ENCODE measurements around the gene PROM2. TPM values are rescaled to one million over a fixed set of nuclear protein-coding genes. Genes with fewer than 3 reads are reported as not detected.
"Not testable (repeated sequence)": the region's sequence is repeated elsewhere in the genome, so short reads cannot be mapped to it uniquely, and the experiment has no call there.

The PROM2 gene
- total RNA-seq, 2 experiments from 2014 or later: 0.23 to 0.44 TPM

GRCh38 chr2:95260028-95261023 lies 13.9 kb upstream of the PROM2 start:
- ATAC-seq: no peak
- POLR2A ChIA-PET: interaction anchor here (0.7 kb wide), 1 partner anchor 264 kb away, joined by 4 read pairs; no protein-coding TSS in a partner anchor
- H3K27ac Mint-ChIP-seq: no peak overlapping the region
- no peak for DNase-seq
- CTCF ChIA-PET: interaction anchor here (0.6 kb wide), 1 partner anchor 274 kb away, joined by 3 read pairs; no protein-coding TSS in a partner anchor
- H3K36me3 Mint-ChIP-seq (ENCODE audit: low read depth): no peaks in the 10 kb centered on the region
- peaks cover 9% of the 10 kb centered on the region for H3K27me3 Mint-ChIP-seq
- peaks cover 15% of the 10 kb centered on the region for H3K9me3 Mint-ChIP-seq (ENCODE audit: low read depth)
- no peaks in the 10 kb centered on the region for H3K4me1 Mint-ChIP-seq
- intact Hi-C loops (cut with DNase I, micrococcal nuclease): no loop called here
- H3K4me3 Mint-ChIP-seq: no peak overlapping the region

GRCh38 chr2:95261602-95262001 lies 12.6 kb upstream of the PROM2 start:
- POLR2A ChIA-PET: interaction anchor here (0.7 kb wide), 1 partner anchor 70 kb away, joined by 3 read pairs; no protein-coding TSS in a partner anchor
- Mint-ChIP-seq H3K4me1 (no peaks in the 10 kb centered on the region), H3K27me3 (peaks cover 9% of the 10 kb centered on the region), H3K27ac (no peak overlapping the region), H3K4me3 (no peak overlapping the region), H3K9me3 (ENCODE audit: low read depth) (peaks cover 7% of the 10 kb centered on the region), H3K36me3 (ENCODE audit: low read depth) (no peaks in the 10 kb centered on the region)
- ATAC-seq (no peak), DNase-seq (no peak)
- CTCF ChIA-PET: no interaction called here
- intact Hi-C loops (cut with DNase I, micrococcal nuclease): no loop called here

- DNase-seq: no peak
- CTCF ChIA-PET: no interaction called here
- H3K4me1 Mint-ChIP-seq: no peaks in the 10 kb centered on the region
- H3K27ac Mint-ChIP-seq: no peak overlapping the region
- ATAC-seq: no peak
- H3K9me3 Mint-ChIP-seq (ENCODE audit: low read depth): peaks cover 4% of the 10 kb centered on the region
- POLR2A ChIA-PET: no interaction called here
- peaks cover 9% of the 10 kb centered on the region for H3K27me3 Mint-ChIP-seq
- intact Hi-C loops (cut with DNase I, micrococcal nuclease): no loop called here
- no peaks in the 10 kb centered on the region for H3K36me3 Mint-ChIP-seq (ENCODE audit: low read depth)
- no peak overlapping the region for H3K4me3 Mint-ChIP-seq
These were observed 11.2 kb upstream of the PROM2 start for GRCh38 chr2:95262896-95263542.

GRCh38 chr2:95264624-95265023 lies 9.6 kb upstream of the PROM2 start:
- POLR2A ChIA-PET: no interaction called here

GRCh38 chr2:95265182-95265581 lies 9.1 kb upstream of the PROM2 start:
- H3K4me3 Mint-ChIP-seq: no peak overlapping the region
- no peaks in the 10 kb centered on the region for H3K36me3 Mint-ChIP-seq (ENCODE audit: low read depth)
- intact Hi-C loops (cut with DNase I, micrococcal nuclease): no loop called here
- CTCF ChIA-PET: no interaction called here
- H3K27me3 Mint-ChIP-seq: peaks cover 5% of the 10 kb centered on the region
- DNase-seq (no peak), ATAC-seq (no peak)
- no peaks in the 10 kb centered on the region for H3K4me1 Mint-ChIP-seq
- no peak overlapping the region for H3K27ac Mint-ChIP-seq
- no peaks in the 10 kb centered on the region for H3K9me3 Mint-ChIP-seq (ENCODE audit: low read depth)
- POLR2A ChIA-PET: no interaction called here

More at GRCh38 chr2:95264624-95265023, 9.6 kb upstream of the PROM2 start:
- CTCF ChIA-PET: no interaction called here
- ATAC-seq (no peak), DNase-seq (no peak)
- peaks cover 7% of the 10 kb centered on the region for H3K27me3 Mint-ChIP-seq
- H3K4me3 Mint-ChIP-seq: no peak overlapping the region
- H3K27ac Mint-ChIP-seq: no peak overlapping the region
- H3K9me3 Mint-ChIP-seq (ENCODE audit: low read depth): no peaks in the 10 kb centered on the region
- H3K36me3 Mint-ChIP-seq (ENCODE audit: low read depth): no peaks in the 10 kb centered on the region
- intact Hi-C loops (cut with DNase I, micrococcal nuclease): no loop called here
- H3K4me1 Mint-ChIP-seq: no peaks in the 10 kb centered on the region

- DNase-seq (no peak), ATAC-seq (no peak)
- Mint-ChIP-seq H3K4me3 (no peak overlapping the region), H3K27me3 (no peaks in the 10 kb centered on the region), H3K4me1 (no peaks in the 10 kb centered on the region), H3K9me3 (ENCODE audit: low read depth) (no peaks in the 10 kb centered on the region), H3K27ac (no peak overlapping the region), H3K36me3 (ENCODE audit: low read depth) (no peaks in the 10 kb centered on the region)
- CTCF ChIA-PET: interaction anchor here (1.0 kb wide), 1 partner anchor 17 kb away, joined by 3 read pairs; no protein-coding TSS in a partner anchor
- intact Hi-C loops (cut with DNase I, micrococcal nuclease): no loop called here
- POLR2A ChIA-PET: no interaction called here
These were observed 7.3 kb upstream of the PROM2 start for GRCh38 chr2:95266781-95267430.

GRCh38 chr2:95267458-95268210 lies 6.6 kb upstream of the PROM2 start:
- no peak overlapping the region for H3K4me3 Mint-ChIP-seq
- intact Hi-C loops (cut with DNase I, micrococcal nuclease): no loop called here
- ATAC-seq (no peak), DNase-seq (no peak)
- H3K4me1 Mint-ChIP-seq: no peaks in the 10 kb centered on the region
- CTCF ChIA-PET: no interaction called here
- no peaks in the 10 kb centered on the region for H3K9me3 Mint-ChIP-seq (ENCODE audit: low read depth)
- POLR2A ChIA-PET: no interaction called here
- H3K27me3 Mint-ChIP-seq: no peaks in the 10 kb centered on the region
- H3K27ac Mint-ChIP-seq: no peak overlapping the region
- H3K36me3 Mint-ChIP-seq (ENCODE audit: low read depth): no peaks in the 10 kb centered on the region

GRCh38 chr2:95268211-95269035 lies 5.8 kb upstream of the PROM2 start:
- ChIA-PET POLR2A (no interaction called here), CTCF (no interaction called here)
- Mint-ChIP-seq H3K36me3 (ENCODE audit: low read depth) (no peaks in the 10 kb centered on the region), H3K4me1 (no peaks in the 10 kb centered on the region), H3K4me3 (no peak overlapping the region), H3K27ac (no peak overlapping the region), H3K9me3 (ENCODE audit: low read depth) (no peaks in the 10 kb centered on the region), H3K27me3 (no peaks in the 10 kb centered on the region)
- DNase-seq: no peak
- intact Hi-C loops (cut with DNase I, micrococcal nuclease): no loop called here
- no peak for ATAC-seq

GRCh38 chr2:95269036-95269680 lies 5.1 kb upstream of the PROM2 start:
- no peaks in the 10 kb centered on the region for H3K36me3 Mint-ChIP-seq (ENCODE audit: low read depth)
- ChIA-PET POLR2A (no interaction called here), CTCF (no interaction called here)
- no peak for ATAC-seq
- no peaks in the 10 kb centered on the region for H3K9me3 Mint-ChIP-seq (ENCODE audit: low read depth)
- no peak overlapping the region for H3K4me3 Mint-ChIP-seq
- no peak for DNase-seq
- no peaks in the 10 kb centered on the region for H3K4me1 Mint-ChIP-seq
- intact Hi-C loops (cut with DNase I, micrococcal nuclease): no loop called here
- H3K27me3 Mint-ChIP-seq: no peaks in the 10 kb centered on the region
- H3K27ac Mint-ChIP-seq: no peak overlapping the region

- H3K27me3 Mint-ChIP-seq; CTCF ChIA-PET; ATAC-seq; H3K4me1 Mint-ChIP-seq; intact Hi-C loops (cut with DNase I, micrococcal nuclease); H3K36me3 Mint-ChIP-seq (ENCODE audit: low read depth); H3K9me3 Mint-ChIP-seq (ENCODE audit: low read depth); H3K27ac Mint-ChIP-seq; POLR2A ChIA-PET; DNase-seq; H3K4me3 Mint-ChIP-seq: not testable (repeated sequence)
These were observed 4.5 kb upstream of the PROM2 start for GRCh38 chr2:95269745-95270144.

Data from activated CD4-positive, alpha-beta T cell treated with anti-CD3 and anti-CD28 coated beads for 36 hours (primary cell).